ENCODE results near the gene MYCBP2.

MYCBP2 gene

DNA sequence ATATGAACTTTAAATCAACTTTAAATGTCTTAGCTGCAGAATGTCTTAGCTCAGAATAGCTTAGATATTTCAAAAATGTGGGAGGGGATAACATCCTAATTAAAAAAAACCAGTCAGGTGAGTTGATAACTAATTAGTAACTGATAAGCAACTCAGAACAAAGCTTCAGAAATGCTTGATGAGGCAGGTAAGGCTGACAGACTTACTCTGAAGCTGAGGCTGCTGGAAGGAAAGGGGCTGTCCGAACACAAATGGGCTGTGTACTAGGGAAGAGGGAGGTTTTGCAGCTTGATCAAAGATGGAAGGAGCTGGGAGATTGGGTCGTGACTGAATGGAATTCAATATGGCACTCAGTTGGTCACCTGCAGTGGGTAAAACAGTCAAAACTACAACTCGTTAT lies 208.8 kb downstream of the MYCBP2 start:
- intact Hi-C loops (cut with DNase I; ENCODE audit: low total_unique reads) = no loop called here
- no peaks in the 10 kb centered on the region for H3K9me3 ChIP-seq
- TF ChIP-seq, protein P1, sequence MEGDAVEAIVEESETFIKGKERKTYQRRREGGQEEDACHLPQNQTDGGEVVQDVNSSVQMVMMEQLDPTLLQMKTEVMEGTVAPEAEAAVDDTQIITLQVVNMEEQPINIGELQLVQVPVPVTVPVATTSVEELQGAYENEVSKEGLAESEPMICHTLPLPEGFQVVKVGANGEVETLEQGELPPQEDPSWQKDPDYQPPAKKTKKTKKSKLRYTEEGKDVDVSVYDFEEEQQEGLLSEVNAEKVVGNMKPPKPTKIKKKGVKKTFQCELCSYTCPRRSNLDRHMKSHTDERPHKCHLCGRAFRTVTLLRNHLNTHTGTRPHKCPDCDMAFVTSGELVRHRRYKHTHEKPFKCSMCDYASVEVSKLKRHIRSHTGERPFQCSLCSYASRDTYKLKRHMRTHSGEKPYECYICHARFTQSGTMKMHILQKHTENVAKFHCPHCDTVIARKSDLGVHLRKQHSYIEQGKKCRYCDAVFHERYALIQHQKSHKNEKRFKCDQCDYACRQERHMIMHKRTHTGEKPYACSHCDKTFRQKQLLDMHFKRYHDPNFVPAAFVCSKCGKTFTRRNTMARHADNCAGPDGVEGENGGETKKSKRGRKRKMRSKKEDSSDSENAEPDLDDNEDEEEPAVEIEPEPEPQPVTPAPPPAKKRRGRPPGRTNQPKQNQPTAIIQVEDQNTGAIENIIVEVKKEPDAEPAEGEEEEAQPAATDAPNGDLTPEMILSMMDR (IDR thresholded peaks at IDR 0.05) = no peak
- H3K36me3 ChIP-seq = peaks cover 25 to 30% (median 26%) of the 10 kb centered on the region in 3 donors
- H3K4me3 ChIP-seq = no peak overlapping the region
- no peaks in the 10 kb centered on the region for H3K27me3 ChIP-seq
- no peak overlapping the region for H3K27ac ChIP-seq
- no peaks in the 10 kb centered on the region for H3K4me1 ChIP-seq
- no peak for DNase-seq

DNA sequence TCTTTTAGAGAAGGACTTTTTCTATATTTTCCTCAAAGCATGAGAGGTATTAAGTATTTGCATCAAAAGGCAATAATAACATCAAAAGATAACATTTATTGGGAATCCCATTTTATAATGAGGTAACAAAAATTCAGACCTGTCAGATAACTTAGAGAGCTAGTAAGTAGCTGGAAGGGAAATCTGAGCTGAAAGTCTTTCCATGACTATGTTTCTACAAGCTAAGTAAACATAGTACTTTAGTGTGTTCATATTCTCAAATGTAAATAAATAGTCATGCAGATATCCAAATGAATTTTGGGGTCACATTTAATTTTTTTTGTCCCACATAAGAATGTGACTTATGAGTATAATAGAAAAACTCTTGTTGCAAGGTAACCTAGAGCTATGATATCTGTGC lies 212.6 kb downstream of the MYCBP2 start:
- Histone ChIP-seq H3K9me3 (peaks cover 0 to 9% (median 8%) of the 10 kb centered on the region in 3 donors), H3K4me3 (no peak overlapping the region), H3K27me3 (no peaks in the 10 kb centered on the region), H3K4me1 (no peaks in the 10 kb centered on the region), H3K27ac (no peak overlapping the region), H3K36me3 (peaks cover 19 to 24% (median 21%) of the 10 kb centered on the region in 3 donors)
- intact Hi-C loops (cut with DNase I; ENCODE audit: low total_unique reads) = no loop called here
- TF ChIP-seq, protein P1 (IDR thresholded peaks at IDR 0.05) = no peak
- no peak for DNase-seq

DNA sequence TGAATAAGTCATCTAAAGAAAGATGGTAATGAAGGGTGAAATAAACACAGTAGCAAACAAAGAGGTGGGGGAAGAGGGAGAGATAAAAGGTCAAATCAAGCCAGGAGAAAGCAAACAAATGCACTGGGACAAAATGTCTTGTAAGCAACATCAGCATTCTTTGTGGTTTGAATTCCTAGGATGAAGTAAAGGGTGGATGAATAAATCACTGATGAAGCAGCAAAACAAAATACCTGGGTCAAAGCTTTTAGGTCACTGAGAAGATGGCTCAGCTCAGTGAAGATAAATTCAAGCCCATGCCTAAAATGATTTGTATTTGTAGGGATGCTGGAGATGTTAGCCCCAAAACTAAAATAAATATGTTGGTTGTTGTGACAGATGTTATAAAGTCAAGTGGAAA lies 213.4 kb downstream of the MYCBP2 start:
- no peaks in the 10 kb centered on the region for H3K4me1 ChIP-seq
- TF ChIP-seq, protein P1 (IDR thresholded peaks at IDR 0.05) = no peak
- intact Hi-C loops (cut with DNase I; ENCODE audit: low total_unique reads) = no loop called here
- DNase-seq = no peak
- H3K36me3 ChIP-seq = peaks cover 18 to 21% (median 21%) of the 10 kb centered on the region in 3 donors
- no peak overlapping the region for H3K4me3 ChIP-seq
- H3K27me3 ChIP-seq = no peaks in the 10 kb centered on the region
- H3K27ac ChIP-seq = no peak overlapping the region
- H3K9me3 ChIP-seq = peaks cover 0 to 9% (median 8%) of the 10 kb centered on the region in 3 donors

DNA sequence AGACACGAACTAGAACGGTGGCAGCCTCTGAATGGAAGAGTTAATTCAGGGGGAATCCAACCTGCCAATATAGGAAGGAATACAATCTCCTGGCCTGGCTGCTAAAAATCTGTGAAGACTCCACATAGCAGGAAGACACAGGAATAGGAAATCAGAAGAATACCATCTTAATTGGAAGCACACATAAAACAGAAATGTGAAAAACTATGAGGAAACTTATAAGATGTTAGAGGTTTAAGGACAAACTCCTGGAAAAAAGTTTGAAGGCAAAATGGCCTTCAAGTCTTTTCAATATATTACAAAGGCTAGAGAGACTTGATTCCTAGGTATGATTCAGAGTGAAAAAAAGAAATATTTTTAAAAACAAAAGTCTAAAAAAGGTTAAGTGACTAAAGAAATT lies 221.8 kb downstream of the MYCBP2 start:
- no peaks in the 10 kb centered on the region for H3K4me1 ChIP-seq
- H3K4me3 ChIP-seq = no peak overlapping the region
- TF ChIP-seq, protein P1 (IDR thresholded peaks at IDR 0.05) = no peak
- DNase-seq = no peak
- H3K9me3 ChIP-seq = peaks cover 0 to 2% (median under 1%) of the 10 kb centered on the region in 3 donors
- no peak overlapping the region for H3K27ac ChIP-seq
- H3K36me3 ChIP-seq = peaks cover 0 to 14% (median 6%) of the 10 kb centered on the region in 3 donors
- H3K27me3 ChIP-seq = no peaks in the 10 kb centered on the region
- intact Hi-C loops (cut with DNase I; ENCODE audit: low total_unique reads) = no loop called here

DNA sequence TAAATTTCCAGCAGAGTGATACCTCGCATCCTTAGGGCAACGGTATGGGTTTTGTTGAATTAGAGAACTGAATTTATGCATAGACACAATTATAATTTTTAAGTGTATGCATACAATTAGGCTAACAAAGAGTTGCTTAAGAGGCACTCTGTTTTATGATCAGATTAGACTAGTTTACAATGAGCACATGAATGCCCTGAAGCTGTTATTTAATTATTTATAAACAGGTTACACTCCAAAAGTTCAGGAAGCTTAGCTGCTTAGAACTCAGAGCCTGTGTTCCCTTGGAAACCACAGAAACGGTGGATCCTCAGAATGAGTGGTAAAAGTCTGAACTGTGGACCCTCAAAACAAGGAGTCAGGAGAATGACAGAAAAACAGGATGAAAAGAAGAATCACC lies 227.5 kb downstream of the MYCBP2 start:
- H3K4me3 ChIP-seq = no peak overlapping the region
- no peaks in the 10 kb centered on the region for H3K9me3 ChIP-seq
- peaks cover 26 to 56% (median 30%) of the 10 kb centered on the region in 3 donors for H3K36me3 ChIP-seq
- H3K4me1 ChIP-seq = no peaks in the 10 kb centered on the region
- TF ChIP-seq, protein P1 (IDR thresholded peaks at IDR 0.05) = no peak
- intact Hi-C loops (cut with DNase I; ENCODE audit: low total_unique reads) = no loop called here
- H3K27me3 ChIP-seq = no peaks in the 10 kb centered on the region
- H3K27ac ChIP-seq = no peak overlapping the region
- DNase-seq = no peak

DNA sequence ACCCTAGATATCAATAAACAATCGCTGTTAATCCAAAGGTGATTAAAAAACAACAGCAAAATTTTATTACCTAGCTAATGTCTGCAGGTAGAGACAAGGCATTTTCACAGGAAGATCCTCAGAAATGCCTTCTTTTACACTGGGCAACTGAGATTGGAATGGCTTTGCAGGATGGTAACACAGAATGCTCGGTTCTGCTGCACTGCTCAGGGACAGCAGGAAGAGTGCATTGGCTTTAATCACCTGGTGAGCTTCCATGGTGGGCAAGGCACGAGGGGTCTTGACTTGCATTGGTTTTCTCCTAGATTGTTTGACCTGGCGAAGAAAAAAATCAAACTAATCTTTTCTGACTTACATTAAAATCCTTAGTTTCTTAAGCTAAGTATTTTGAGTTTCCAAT lies 231.6 kb downstream of the MYCBP2 start:
- H3K27ac ChIP-seq = no peak overlapping the region
- H3K27me3 ChIP-seq = no peaks in the 10 kb centered on the region
- H3K4me3 ChIP-seq = no peak overlapping the region
- H3K36me3 ChIP-seq = peaks cover 52 to 76% (median 56%) of the 10 kb centered on the region in 3 donors
- TF ChIP-seq, protein P1 (IDR thresholded peaks at IDR 0.05) = no peak
- H3K9me3 ChIP-seq = no peaks in the 10 kb centered on the region
- no peak for DNase-seq
- intact Hi-C loops (cut with DNase I; ENCODE audit: low total_unique reads) = no loop called here
- no peaks in the 10 kb centered on the region for H3K4me1 ChIP-seq

All from tibial artery (tissue), 4 donors.